HG03064 (cell line): ENCODE data around the gene QDPR.

Experiments
- ATAC-seq: cut with Tn5 transposase; IDR thresholded peaks from one replicate; pipeline ENCODE4 v1.9.1; 2021; ENCODE audit warnings: low read depth; ENCODE audit not compliant: unreplicated experiment

QDPR gene

DNA sequence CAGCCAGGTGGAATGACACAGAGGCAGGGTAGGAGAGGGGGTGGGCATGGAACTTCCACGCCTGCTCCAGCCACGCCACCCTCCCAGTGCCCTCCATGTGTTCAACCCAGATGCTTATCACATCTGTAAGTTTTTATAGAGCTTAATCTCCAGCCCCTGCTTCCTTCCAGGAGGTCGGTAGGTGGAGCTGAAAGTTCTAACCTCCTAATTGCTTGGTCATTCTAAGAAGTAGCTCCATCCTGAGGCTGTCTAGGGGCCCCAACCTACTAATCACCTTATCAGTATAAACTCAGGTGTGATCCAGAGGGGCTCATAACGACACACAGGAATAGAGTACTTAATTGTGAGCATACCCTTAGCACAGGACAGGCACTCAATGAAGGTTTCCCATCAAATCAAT lies 18.3 kb downstream of the QDPR start:
- ATAC-seq = no peak

DNA sequence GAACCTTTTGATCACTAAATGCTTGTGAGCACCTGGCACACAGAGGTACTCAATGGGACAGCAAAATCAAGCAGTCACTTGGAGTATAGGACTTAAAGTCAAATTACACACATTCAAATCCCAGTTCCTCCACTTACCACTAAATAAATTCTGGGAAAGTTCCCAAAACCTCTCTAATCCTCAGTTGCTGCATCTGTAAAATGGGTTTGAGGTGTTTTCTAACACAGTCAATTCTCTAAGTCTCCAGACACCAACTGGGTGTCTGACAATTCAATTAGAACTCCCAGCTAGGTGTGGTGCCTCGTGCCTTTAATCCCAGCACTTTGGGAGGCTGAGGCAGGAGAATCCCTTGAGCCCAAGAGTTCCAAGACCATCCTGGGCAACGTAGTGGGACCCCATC lies 19.0 kb downstream of the QDPR start:
- ATAC-seq = no peak

DNA sequence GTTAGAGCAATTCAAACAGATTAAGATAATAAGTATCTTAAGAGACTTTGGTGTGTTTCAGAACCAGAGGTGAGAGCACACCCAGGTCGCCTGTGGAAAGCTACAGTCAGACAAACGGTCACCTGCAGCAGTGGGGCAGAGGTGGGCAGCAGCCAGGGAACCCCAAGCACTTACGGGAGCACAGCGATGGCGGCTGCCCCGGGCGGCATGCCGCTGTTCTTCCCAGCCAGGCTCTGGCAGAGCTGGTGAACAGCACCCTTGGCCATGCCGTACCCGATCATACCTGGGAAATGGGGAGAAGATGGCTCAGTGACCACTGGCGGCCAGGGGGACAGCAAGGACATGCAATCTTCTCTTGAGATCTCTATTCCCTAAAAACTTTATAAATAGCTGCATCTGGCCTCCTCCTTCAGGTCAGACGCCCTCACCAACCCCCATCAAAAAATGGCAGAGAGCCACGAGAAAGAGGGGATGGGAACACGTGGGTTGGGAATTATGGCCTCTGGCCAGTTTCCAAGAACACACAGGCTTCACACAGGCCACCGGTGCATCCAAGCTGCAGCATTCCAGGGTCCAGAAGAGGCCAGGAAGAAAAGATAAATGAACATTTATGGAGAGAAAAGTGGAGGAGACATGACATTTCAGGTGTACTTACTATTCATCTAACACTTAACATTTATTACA lies 19.7 kb downstream of the QDPR start:
- no peak for ATAC-seq

DNA sequence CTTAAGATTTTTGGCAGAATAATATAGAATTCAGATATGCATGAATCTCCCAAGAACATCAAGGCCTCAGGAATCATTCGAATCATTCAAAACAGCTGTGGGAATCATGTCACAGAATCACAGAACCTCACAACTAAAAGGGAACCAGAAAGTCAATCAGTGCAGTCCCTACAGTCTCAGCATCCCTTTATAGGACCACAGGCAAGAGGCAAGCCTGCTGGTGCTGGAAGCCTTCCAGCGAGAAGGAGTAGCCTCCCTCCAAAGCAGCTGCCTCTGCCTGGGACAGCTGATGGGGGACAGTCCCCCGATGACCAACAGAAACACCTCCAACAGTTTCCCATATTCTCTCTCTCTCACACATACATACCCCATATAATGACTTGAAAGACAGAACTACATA lies 20.7 kb downstream of the QDPR start:
- no peak for ATAC-seq

DNA sequence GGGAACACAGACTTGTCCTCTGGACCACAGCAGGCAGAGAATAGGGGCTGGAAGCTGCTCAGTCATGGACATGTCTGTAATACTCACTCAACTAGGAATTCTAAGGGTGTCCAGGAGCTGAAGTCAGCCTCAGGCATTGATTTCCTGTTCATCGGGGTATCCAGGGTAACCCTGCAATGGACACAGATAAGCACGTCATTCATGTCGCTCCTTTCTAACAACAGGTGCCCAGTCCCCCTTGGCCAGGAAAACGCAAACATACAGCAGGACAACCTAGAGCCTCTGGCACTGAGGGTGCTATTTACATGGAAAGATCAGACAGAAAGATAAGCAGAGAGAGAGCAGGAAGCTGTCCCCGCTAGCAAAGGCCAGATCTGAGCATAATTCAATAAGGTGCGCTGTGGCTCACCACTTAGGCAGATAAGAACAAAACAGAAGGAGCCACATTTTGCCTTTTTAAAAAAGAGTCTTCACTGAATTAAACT lies 21.3 kb downstream of the QDPR start:
- ATAC-seq = no peak

DNA sequence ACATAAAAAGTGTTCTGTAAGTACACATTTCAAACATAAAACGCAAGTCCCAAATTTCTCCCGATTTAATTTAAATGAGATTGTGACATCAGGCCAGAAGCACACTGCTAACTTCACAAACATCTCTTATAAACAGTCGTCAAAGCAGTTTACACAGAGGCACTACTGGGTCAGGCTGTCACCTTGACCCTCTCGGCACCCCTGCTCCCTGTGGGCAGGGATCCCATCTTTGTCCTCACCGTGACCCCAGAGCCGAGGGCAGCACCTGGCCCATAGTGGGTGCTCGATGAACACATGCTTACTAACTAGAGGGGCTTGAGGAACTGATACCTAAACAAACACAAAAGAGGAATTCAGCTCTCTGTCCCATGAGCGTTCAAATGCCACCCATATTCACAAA lies 22.2 kb downstream of the QDPR start:
- no peak for ATAC-seq

DNA sequence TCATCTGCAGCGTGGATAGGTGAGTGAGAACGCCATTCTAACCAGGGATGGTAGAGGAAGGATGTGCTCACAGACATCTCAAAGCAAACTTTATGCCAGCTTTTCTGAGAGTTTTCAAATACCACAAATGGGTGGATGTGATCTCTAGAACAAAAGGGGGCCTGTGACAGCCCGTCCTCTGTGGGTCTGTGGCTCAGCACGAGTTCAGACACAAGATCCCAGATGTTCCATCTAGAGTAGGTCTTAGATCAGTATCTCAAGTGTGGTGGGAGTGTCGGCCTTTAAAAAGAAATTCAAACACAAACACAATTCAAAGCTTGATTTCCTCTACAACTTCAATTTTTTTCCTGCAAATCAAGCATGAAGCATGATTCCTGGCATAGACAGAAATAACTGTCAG lies 22.8 kb downstream of the QDPR start:
- ATAC-seq = no peak

DNA sequence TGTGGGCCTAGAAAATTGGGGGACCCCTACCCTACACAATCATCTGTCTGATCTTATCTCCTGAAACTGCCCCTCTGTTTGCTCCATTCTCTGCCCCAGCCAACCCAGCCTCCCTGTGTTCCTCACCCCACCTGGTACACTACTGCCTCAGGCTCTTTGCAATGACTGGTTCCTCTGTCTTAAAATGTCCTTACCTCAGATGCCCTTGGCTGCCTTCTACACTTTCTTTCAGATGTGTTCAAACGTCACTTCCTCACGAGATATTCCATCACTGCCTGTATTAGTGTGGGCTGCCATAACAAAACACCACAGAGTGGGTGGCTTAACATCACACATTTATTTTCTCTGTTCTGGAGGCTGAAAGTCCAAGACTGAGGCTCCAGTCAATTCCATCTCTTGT lies 29.2 kb downstream of the QDPR start:
- no peak for ATAC-seq

DNA sequence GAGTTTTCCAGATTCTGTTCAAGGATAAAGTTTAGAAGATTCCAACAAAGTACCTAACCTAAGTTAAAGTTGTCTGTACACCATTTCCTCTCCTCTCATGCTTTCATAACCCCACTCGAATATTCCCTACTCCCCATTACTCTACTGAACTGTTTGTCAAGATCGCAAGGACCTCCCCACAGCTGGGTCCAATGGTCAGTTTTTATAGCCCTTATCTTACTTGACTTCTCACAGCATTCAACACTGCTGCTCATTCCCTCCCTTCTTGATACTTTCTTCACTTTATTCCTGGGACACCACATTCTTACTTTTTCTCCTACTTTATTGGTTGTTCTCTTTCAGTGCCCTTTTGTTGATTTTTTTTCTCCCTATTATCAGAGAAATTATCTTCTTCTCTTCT lies 30.9 kb downstream of the QDPR start:
- ATAC-seq = no peak

DNA sequence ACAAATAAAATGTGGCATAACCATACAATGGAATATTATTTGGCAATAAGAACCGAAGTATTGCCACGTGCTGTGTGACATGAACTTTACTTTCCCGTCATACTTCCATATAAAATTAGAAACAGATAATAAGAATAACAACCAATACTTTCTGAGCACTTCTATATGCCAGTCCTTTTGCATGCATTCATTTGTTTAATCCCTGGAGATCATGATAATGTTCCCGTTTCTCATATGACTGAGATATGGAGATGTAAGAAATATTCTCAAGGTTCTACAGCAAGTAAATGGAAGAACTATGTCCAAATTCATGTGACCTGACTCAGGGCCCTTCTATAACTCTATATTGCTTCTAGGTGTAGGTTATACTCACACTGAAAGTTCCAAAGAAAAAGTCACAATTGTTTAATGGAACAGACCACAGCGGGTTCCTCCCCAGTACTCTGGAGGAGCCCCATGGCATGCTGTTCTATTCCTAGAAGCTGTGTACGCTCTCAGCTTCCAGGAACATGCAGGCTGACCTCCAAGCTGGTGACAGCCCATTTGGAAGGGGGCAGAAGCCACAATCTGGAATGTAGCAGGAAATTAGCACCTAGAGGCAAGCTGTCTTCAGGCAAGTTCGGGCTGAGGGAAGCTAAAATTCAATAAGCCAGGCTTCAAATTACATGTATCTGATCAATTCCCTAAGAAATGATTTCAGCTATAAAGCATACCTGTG lies 31.5 kb downstream of the QDPR start:
- ATAC-seq = no peak

DNA sequence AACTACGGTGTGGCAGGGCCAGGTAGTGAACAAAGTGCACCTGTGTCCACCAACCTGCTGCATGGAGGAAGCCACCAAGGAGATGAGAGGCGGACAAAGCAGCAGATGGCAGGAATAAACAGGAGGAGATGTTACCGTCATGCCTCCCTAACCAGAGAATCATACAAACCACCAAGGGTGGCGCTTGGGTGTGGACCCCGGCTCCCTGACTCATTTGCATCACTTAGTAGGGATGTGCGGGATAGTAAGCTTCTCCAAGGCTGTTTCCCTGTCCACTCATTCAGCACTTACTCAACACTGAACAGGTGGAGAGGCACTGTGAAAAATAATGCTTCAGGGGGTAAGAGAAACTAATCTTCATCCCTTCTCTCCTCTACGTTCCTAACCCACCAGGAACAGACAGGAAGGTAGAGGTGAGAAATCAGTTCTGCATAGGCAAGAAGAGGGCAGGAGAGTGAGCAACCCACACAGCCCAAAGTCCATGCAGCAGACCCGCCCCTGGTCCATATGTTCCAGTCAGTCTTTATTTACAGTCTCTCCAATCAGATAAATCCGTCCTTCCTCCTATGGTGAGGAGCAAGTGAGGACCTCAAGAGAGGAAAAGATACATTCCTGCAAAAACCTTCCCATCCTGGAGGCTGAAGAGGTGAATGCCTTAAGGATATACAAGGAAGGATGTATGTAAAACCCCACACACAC lies 34.0 kb downstream of the QDPR start:
- ATAC-seq = no peak

DNA sequence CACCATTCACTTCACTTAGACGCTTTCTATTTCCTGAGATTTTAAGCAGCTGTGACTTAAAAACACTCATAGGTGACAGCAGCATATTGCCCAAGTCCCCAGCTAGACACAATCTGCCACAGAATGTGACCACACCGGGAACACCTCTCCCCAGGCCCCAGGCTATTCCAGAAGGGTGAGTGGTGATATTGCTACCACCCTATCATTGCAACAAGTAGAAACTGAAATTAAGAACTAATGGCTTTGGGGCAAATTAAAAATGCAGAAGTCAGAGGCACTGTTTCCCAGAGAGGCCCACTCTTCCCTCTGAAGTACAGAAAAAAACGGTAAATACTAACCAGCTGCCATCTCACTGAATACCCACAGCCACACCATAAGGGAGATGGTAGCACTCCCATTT lies 35.0 kb downstream of the QDPR start:
- no peak for ATAC-seq

DNA sequence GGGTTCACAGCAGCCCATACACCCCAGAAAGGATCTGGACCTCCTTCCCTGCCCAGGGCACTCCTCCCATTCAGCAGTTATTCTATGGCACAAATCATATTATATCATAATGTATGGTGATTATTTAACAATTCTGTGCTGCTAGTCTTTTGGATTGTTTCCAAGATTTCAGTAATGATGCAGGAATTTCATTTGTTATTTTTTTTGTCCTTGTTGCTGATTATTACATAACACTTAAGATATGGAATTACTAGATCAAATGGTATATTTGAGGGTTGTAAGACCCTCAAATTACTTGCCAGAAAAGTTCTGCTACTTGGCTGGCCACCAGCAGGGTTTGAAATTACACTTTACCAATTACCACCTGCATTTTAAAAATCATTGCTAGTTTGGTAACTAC lies 36.4 kb downstream of the QDPR start:
- no peak for ATAC-seq

DNA sequence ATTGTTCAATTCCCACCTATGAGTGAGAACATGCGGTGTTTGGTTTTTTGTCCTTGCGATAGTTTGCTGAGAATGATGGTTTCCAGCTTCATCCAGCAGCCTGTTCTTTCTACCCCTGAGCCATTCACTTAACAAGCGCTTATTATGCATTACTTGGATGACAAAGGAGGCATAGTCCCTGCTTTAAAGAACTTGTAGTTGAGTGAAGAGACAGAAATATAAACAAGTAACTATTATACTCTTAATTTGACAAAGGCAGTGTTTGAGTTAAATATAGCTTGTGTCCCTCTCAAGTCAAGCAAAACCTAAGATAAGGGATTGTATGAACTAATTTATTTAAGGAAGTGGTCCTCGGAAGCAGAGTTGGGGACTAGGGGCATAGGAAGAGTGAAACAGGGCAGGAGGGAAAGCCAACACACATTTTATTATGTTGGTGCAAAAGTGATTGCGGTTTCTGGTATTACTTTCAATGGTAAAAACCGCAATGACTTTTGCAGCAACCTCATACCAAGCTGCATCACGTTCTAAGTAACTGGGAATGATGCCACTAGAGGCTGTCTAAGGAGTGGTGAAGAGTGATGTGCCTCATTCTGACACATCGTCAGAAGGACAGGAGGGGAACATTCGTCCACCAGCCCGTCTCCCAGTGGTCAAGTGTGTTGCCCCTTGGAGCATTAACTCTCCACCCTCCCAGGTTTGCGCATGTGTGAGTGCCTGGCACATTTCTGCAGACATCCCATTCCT lies 41.8 kb downstream of the QDPR start:
- no peak for ATAC-seq

DNA sequence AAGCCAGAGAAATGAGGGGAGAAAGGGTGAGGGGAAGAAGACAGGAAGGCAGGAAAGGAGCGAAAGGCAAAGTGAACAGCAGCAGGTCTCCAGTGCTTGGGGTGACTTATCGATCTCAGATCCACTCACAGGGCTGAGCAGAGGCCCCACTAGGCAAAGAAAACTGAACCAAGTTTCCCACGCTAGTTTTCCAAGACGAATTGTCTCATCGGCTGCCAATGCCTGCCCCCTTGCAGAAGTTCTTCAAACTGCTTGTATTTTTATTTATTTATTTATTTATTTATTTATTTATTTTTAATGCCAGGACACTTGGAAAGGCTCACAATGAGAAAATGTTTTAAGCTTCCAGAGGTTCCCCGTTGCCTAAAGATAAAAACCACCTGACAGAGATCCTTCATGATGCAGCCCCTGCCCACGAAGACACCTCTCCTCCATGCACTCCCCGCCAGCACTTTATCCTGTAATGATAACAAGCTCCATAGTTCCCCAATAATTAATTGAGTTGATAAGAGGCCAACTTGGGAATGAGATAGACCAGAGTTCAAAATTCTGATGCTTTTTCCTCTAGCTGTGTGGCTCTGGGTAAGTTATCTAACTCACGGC lies 43.2 kb downstream of the QDPR start:
- no peak for ATAC-seq

DNA sequence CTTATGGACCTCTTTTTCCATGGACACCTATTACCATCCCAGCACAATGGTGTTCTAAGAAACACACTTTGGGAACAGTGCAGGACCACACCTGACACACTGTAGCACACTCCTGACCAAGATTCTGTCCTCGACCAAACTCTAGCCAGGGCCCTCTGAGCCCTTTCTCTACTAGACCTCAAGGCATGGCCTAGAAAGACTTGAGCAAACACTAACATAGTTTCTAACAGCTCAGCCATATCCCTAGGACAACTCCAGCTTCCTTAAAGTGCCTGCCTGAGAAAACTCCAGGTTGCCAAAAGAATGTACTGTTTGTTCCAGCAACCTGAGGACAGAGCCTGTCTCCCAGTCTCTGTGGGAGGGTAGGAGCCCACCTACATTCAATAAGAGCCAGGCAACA lies 48.3 kb downstream of the QDPR start:
- ATAC-seq = no peak

DNA sequence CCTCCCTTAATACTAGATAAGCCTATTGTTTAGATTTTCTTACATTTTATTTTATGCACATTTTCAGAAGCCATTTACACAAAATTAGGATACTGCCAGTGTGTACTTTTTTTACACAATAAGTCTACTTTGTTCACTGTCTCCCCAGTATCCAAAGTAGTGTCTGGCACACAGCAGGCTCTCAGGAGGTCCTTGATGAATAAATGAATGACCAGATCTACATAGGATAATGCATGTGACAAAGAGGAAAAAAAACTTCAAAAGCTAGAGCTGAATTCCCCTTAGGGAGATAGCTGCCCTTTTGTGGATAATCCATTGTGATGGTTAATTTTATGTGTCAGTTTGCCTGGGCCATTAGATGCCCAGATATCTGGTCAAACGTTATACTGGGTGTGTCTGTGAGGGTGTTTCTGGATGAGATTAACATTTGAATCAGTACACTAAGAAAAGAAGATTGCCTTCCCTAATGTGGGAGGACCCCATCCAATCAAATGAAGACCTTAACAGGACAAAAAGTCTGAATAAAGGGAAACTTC lies 61.6 kb downstream of the QDPR start:
- no peak for ATAC-seq

DNA sequence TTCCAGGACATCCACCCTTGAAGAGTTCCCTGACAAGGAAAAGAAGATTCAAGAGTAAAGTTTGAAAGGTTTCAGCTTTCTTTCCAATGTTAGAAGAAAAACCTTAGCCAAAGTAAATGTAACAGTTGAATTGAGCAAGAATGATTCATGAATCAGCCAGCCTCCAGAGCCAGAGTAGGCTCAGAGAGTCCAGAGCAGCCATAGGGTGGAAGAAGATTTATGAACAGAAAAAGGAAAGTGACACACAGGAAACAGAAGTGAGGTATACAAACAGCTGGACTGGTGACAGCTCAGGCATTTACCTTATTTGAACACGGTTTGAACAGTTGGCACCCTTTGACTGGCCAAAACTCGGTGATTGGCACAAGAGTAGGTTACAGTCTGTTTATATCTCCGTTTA lies 63.2 kb downstream of the QDPR start:
- ATAC-seq = no peak

DNA sequence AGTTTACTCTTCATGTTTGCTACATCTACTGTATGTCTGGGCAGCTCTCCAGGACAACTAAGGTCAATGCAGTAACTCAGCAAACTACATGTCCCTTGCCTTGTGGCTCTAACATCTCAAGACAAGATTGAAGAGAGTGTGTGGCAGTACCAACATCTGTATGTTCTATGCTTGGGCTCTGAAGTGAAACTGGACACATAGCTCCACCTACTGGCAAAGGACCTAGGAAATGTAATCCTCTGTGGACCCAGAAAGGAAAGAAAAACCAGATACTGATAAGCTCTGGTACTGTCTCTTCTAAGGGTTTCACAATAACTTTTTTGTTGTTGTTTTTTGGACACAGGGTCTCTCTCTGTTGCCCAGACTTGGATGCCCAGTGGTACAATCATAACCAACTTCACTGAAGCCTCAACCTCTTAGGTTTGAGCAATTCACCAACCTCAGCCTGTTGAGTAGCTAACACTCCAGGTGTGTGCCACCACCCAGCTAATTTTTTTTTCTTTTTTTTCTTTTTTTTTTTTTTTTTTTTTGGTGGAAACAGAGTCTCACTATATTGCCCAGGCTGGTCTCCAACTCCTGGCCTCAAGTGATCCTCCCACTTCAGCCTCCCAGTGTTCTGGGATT lies 64.1 kb downstream of the QDPR start:
- peak; percentile 93 for ATAC-seq

DNA sequence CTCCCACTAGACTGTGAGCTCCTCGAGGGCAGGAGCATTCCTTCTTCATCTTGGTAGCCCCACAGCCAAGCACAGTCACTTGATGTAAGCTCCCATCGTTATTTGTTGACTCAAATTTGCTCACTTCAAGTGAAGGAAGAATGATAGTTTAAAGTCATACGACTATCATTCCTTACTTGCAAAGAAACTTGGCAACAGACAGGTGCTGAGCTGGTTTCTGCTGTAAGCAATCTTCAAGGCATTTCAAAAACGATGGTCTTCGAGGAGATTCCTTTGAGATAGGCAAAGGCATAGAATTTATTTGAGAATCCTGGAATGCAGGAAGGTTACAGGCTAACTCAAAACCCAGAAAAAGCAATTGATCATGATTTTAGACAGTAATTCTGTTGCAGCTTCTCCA lies 64.8 kb downstream of the QDPR start:
- no peak for ATAC-seq
